ENCODE measurements around the gene DYNC2H1.

Gene DYNC2H1

GRCh38 chr11:103465555-103466140, 356.4 kb downstream of the DYNC2H1 start:
- Histone ChIP-seq H3K27me3 (ENCODE audit: insufficient read depth, low read depth) (no peaks in the 10 kb centered on the region), H4K20me1 (ENCODE audit: insufficient read depth) (no peaks in the 10 kb centered on the region), H2AFZ (ENCODE audit: low read depth) (no peak overlapping the region), H3K9ac (no peak overlapping the region), H3K4me2 (no peak overlapping the region), H3K27ac (no peak overlapping the region), H3K4me3 (IDR thresholded peaks at IDR 0.05; ENCODE audit: insufficient read depth, low read depth, low read length) (no peak overlapping the region), H3K4me1 (ENCODE audit: low read depth, poor library complexity, severe bottlenecking) (no peaks in the 10 kb centered on the region), H3K36me3 (ENCODE audit: insufficient read depth) (no peaks in the 10 kb centered on the region), H3K79me2 (ENCODE audit: insufficient read depth, low read depth) (no peaks in the 10 kb centered on the region)
- no peak for TF ChIP-seq CTCF (conservative IDR thresholded peaks at IDR 0.05; ENCODE audit: low read depth, low read length)

DNA sequence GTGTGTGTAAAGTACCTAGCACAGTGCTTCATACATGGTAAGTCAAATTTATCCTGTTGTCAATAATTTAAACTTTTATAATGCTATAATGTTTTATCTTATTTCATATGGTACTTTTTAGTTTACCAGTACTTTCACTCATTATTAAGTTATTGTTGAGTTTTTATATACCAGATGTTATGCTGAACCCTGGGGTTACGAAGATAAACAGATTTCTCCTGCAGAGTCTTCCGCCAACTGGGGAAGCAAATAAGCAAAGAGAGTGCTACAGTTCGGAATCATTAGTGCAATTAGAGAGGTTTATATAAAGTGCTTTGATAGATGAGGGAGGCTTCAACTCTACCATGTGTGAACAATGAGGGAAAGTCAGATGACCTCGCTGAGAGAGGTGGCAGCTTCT, 362.3 kb downstream of the DYNC2H1 start:
- Histone ChIP-seq H3K4me1 (ENCODE audit: low read depth, poor library complexity, severe bottlenecking) (no peaks in the 10 kb centered on the region), H3K36me3 (ENCODE audit: insufficient read depth) (no peaks in the 10 kb centered on the region), H2AFZ (ENCODE audit: low read depth) (no peak overlapping the region), H3K79me2 (ENCODE audit: insufficient read depth, low read depth) (no peaks in the 10 kb centered on the region), H4K20me1 (ENCODE audit: insufficient read depth) (no peaks in the 10 kb centered on the region), H3K4me2 (no peak overlapping the region), H3K4me3 (IDR thresholded peaks at IDR 0.05; ENCODE audit: insufficient read depth, low read depth, low read length) (no peak overlapping the region), H3K9ac (no peak overlapping the region), H3K27ac (no peak overlapping the region), H3K27me3 (ENCODE audit: insufficient read depth, low read depth) (no peaks in the 10 kb centered on the region)
- no peak for TF ChIP-seq CTCF (conservative IDR thresholded peaks at IDR 0.05; ENCODE audit: low read depth, low read length)

GRCh38 chr11:103476874-103477273, 367.6 kb downstream of the DYNC2H1 start:
- Histone ChIP-seq H3K4me2 (no peak overlapping the region), H2AFZ (ENCODE audit: low read depth) (no peak overlapping the region), H3K4me3 (IDR thresholded peaks at IDR 0.05; ENCODE audit: insufficient read depth, low read depth, low read length) (no peak overlapping the region), H3K9ac (no peak overlapping the region), H3K79me2 (ENCODE audit: insufficient read depth, low read depth) (no peaks in the 10 kb centered on the region), H3K27me3 (ENCODE audit: insufficient read depth, low read depth) (no peaks in the 10 kb centered on the region), H3K4me1 (ENCODE audit: low read depth, poor library complexity, severe bottlenecking) (no peaks in the 10 kb centered on the region), H3K27ac (no peak overlapping the region), H3K36me3 (ENCODE audit: insufficient read depth) (no peaks in the 10 kb centered on the region), H4K20me1 (ENCODE audit: insufficient read depth) (no peaks in the 10 kb centered on the region)
- no peak for TF ChIP-seq CTCF (conservative IDR thresholded peaks at IDR 0.05; ENCODE audit: low read depth, low read length)

GRCh38 chr11:103480421-103480820, 371.2 kb downstream of the DYNC2H1 start:
- Histone ChIP-seq H3K79me2 (ENCODE audit: insufficient read depth, low read depth) (no peaks in the 10 kb centered on the region), H4K20me1 (ENCODE audit: insufficient read depth) (no peaks in the 10 kb centered on the region), H3K27me3 (ENCODE audit: insufficient read depth, low read depth) (no peaks in the 10 kb centered on the region), H3K9ac (no peak overlapping the region), H3K4me3 (IDR thresholded peaks at IDR 0.05; ENCODE audit: insufficient read depth, low read depth, low read length) (no peak overlapping the region), H3K36me3 (ENCODE audit: insufficient read depth) (no peaks in the 10 kb centered on the region), H3K4me1 (ENCODE audit: low read depth, poor library complexity, severe bottlenecking) (no peaks in the 10 kb centered on the region), H3K27ac (no peak overlapping the region), H3K4me2 (no peak overlapping the region), H2AFZ (ENCODE audit: low read depth) (no peak overlapping the region)
- TF ChIP-seq CTCF (conservative IDR thresholded peaks at IDR 0.05; ENCODE audit: low read depth, low read length), result no peak

All from KMS-11 (cell line).